Measurements from ENCODE around the gene DHRS4L2.
"Not testable (repeated sequence)": the region's sequence is repeated elsewhere in the genome, so short reads cannot be mapped to it uniquely, and the experiment has no call there.

Gene DHRS4L2

DNA sequence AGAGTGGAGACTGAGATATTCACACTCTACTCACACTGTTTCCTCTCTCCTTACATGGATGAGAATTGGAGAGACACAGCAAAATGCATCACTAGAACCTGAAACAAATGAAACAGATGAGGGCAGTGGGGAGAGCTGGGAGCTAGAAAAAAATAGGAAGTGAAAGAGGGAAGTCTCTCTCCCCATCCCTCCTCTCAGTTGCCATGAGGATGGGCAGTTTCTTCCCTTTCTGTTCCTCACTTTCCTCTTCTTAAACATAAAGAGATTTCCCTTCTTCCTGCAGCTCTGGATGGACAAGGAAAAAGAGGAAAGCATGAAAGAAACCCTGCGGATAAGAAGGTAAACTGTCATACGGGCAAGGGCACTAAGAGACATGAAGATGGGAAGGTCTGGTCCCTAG lies 60.3 kb downstream of the DHRS4L2 start:
- H3K9me3 Mint-ChIP-seq; H3K36me3 Mint-ChIP-seq (ENCODE audit: low read depth); DNase-seq (ENCODE audit: low spot score); H3K27ac Mint-ChIP-seq; H3K4me3 Mint-ChIP-seq: not testable (repeated sequence)
- peaks cover 17% of the 10 kb centered on the region for H3K4me1 Mint-ChIP-seq (ENCODE audit: low read depth)
- H3K27me3 Mint-ChIP-seq (ENCODE audit: low read depth), result peaks cover 40% of the 10 kb centered on the region

DNA sequence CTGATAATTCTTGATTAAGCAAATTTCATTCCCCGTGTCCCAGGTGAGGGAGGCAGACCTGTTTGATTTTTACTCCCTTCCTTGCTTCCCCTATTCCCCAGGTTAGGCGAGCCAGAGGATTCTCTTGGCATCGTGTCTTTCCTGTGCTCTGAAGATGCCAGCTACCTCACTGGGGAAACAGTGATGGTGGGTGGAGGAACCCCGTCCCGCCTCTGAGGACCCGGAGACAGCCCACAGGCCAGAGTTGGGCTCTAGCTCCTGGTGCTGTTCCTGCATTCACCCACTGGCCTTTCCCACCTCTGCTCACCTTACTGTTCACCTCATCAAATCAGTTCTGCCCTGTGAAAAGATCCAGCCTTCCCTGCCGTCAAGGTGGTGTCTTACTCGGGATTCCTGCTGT lies 62.0 kb downstream of the DHRS4L2 start:
- H3K4me3 Mint-ChIP-seq, result peak overlapping the region; percentile 78
- not testable (repeated sequence) for H3K36me3 Mint-ChIP-seq (ENCODE audit: low read depth); H3K9me3 Mint-ChIP-seq; DNase-seq (ENCODE audit: low spot score); H3K27ac Mint-ChIP-seq
- peaks cover 17% of the 10 kb centered on the region for H3K4me1 Mint-ChIP-seq (ENCODE audit: low read depth)
- peaks cover 34% of the 10 kb centered on the region for H3K27me3 Mint-ChIP-seq (ENCODE audit: low read depth)

DNA sequence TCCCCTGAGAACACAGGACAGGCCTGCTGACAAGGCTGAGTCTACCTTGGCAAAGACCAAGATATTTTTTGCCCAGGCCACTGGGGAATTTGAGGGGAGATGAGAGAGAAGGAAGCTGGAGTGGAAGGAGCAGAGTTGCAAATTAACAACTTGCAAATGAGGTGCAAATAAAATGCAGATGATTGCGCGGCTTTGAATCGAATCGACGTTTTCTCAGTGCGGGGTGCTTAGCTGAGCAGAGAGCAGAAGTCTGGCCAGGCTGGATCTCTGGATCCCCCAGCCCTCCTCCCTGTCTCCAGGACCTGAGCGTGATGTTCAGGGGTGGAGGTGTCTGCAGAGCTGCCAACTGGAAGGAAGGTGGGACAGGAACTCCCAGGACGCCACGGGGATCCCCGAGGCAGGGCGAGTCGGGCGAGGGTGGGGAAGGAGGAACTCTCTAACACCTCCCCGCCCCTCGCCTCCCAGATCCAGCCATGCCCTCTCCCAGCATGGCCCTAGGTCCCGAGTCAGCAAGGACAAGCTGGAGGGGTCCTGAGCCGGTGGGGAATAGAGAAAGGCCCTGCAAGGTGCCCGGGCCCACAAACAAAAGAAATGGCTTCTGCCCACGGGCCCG lies 62.6 kb downstream of the DHRS4L2 start:
- no peak for DNase-seq (ENCODE audit: low spot score)
- H3K4me1 Mint-ChIP-seq (ENCODE audit: low read depth), result peaks cover 17% of the 10 kb centered on the region
- H3K9me3 Mint-ChIP-seq, result no peaks in the 10 kb centered on the region
- H3K36me3 Mint-ChIP-seq (ENCODE audit: low read depth), result no peaks in the 10 kb centered on the region
- peak overlapping the region; percentile 78 for H3K4me3 Mint-ChIP-seq
- peaks cover 33% of the 10 kb centered on the region for H3K27me3 Mint-ChIP-seq (ENCODE audit: low read depth)
- no peak overlapping the region for H3K27ac Mint-ChIP-seq

DNA sequence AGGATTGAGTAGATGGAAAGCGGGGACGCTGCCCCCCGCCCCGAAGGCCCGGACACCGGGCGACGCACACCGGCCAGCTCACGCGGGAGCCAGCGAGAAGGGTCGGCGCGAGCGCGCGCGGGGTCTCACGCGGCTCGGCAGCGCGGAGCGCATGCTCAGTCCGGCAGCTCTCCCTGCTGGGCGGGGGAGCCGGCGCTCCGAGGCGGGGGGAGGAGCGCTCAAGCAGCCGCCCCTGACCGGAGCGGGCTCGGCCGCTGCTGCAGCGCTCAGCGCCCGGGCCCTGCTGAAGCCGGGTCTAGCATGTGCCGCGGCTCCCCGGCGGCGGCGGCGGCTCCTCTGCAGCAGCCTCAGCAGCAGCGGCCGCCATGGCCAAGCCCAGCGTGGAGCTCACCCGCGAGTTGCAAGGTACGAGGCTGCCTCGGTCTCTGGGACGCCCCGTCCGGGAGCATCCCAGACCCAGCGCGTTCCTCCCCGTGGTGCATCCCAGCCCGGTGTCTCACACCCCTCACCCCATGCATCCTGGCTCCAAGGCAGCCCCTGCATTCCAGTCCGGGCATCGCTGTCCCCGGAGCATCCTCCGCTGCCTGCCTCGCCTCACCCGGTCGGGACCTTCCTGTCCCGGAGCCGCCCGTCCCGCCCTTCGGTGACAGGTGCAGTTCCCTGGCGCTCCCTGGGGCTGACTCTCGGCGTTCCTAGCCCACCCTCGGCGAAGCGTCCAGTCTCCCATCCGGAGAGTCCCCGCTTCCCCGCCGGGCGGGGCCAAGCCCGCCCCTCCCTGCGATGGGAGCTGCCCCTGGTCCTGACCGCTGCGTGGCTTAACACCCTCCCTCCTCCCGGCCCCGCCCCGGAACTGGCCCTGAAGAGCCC lies 63.3 kb downstream of the DHRS4L2 start, which contains the start of gene CARMIL3:
Gene CARMIL3, plus strand, starts transcription at position 221 of the 867 bp plus-strand sequence. Its CDS starts 145 bp downstream, at position 366.
- peak within 1 kb of the TSS; percentile 78 for H3K4me3 Mint-ChIP-seq
- peak; percentile 63 for DNase-seq (ENCODE audit: low spot score)
- H3K27ac Mint-ChIP-seq, result no peak within 1 kb of the TSS
- peaks cover 31% of the 10 kb centered on the region for H3K27me3 Mint-ChIP-seq (ENCODE audit: low read depth)
- H3K9me3 Mint-ChIP-seq, result no peaks in the 10 kb centered on the region
- H3K4me1 Mint-ChIP-seq (ENCODE audit: low read depth), result peaks cover 17% of the 10 kb centered on the region
- no peaks in the 10 kb centered on the region for H3K36me3 Mint-ChIP-seq (ENCODE audit: low read depth)

DNA sequence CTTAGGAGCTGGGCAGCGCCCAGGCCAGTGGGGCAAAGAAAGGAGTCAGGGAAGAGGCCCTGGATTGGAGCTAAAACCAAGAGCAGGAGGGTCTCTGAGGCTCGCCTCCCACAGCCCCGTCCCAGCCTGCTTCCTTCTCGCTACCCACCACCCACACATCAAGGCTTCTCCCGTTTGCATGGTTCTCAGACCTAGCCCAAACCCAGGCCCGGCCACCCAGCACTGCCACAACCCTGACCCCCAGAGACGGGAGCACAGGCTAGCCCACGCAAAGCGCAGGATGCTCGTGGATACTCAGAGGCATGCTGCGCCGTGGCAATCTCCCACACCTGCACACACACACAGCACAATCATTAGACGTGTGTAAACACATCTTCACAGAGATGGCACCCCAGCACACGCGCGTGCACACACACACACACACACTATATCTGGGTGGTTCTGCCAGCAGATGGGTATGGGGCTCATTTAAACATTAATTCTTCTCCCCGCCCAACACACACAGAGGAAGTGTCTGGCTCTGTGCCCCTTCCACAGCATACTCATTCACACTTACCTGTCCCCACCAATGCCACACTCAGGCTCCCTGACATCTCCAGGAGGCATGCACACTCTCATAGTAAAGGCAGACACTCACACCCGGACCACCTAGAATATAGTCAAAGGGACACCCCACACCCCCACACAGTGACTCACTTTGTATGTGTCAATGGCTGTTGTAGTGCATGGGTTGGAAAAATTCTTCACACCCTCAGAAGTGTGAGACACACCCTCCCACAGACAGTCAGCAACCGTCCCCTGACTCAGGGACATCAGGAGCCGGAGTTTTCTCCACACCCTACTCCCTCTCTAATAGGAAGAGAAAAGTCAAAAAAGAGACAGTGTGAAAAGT lies 64.2 kb downstream of the DHRS4L2 start:
- Mint-ChIP-seq H3K4me1 (ENCODE audit: low read depth) (peaks cover 17% of the 10 kb centered on the region), H3K27ac (no peak overlapping the region), H3K9me3 (no peaks in the 10 kb centered on the region)

DNA sequence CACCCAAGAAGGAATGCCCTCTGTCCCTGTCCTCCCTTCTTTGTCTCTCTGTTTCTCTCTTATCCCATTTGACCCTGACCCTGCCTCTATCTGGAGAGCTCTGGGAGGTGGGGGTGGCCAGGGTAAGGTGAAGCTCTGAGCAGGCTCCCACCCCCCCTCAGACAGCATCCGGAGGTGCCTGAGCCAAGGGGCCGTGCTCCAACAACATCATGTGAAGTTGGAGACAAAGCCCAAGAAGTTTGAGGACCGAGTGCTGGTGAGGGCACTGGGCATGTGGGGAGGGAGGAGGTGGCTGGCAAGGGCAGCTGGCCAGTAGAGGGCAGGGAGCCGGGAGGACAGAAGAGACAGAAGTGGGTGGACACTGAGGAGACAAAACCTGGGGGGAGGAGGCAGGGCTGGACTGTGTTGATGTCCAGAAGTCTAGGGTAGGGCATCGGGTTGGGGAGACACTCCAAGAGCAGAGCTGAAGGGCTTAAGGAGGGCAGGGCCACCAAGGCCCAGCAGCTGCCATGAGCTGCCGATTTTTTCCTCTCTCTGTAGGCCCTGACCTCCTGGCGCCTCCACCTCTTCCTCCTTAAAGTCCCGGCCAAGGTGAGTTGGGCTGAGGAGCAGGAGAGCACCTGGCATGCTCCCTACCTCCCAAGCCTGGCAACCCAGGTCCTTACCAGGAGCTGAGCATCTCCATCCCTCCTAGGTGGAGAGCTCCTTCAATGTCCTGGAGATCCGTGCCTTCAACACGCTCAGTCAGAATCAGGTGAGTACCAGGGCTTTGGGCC lies 65.0 kb downstream of the DHRS4L2 start:
- peaks cover 23% of the 10 kb centered on the region for H3K27me3 Mint-ChIP-seq (ENCODE audit: low read depth)
- H3K4me3 Mint-ChIP-seq, result peak overlapping the region; percentile 61
- peaks cover 15% of the 10 kb centered on the region for H3K4me1 Mint-ChIP-seq (ENCODE audit: low read depth)
- peak overlapping the region; percentile 17 for H3K27ac Mint-ChIP-seq
- DNase-seq (ENCODE audit: low spot score), result no peak
- no peaks in the 10 kb centered on the region for H3K9me3 Mint-ChIP-seq
- no peaks in the 10 kb centered on the region for H3K36me3 Mint-ChIP-seq (ENCODE audit: low read depth)

More for the DNA sequence above, 64.2 kb downstream of the DHRS4L2 start:
- DNase-seq (ENCODE audit: low spot score), result peak; percentile 72
- Mint-ChIP-seq H3K4me3 (peak overlapping the region; percentile 61), H3K27me3 (ENCODE audit: low read depth) (peaks cover 29% of the 10 kb centered on the region), H3K36me3 (ENCODE audit: low read depth) (no peaks in the 10 kb centered on the region)

DNA sequence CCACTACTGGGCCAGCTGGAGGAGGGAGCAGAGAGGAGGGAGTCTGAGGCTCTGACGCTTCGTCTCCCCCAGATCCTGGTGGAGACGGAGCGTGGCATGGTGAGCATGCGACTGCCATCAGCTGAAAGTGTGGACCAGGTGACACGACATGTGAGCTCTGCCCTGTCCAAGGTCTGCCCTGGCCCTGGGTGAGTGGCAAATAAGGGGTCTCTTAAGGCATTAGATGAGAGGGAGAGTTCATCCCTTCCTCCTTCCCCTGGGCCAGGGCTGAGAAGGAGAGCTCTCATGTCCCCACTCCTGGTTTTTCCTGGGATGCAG lies 65.6 kb downstream of the DHRS4L2 start:
- Mint-ChIP-seq H3K27me3 (ENCODE audit: low read depth) (peaks cover 20% of the 10 kb centered on the region), H3K4me3 (no peak overlapping the region), H3K27ac (no peak overlapping the region), H3K36me3 (ENCODE audit: low read depth) (no peaks in the 10 kb centered on the region), H3K9me3 (no peaks in the 10 kb centered on the region), H3K4me1 (ENCODE audit: low read depth) (peaks cover 15% of the 10 kb centered on the region)
- DNase-seq (ENCODE audit: low spot score), result no peak

DNA sequence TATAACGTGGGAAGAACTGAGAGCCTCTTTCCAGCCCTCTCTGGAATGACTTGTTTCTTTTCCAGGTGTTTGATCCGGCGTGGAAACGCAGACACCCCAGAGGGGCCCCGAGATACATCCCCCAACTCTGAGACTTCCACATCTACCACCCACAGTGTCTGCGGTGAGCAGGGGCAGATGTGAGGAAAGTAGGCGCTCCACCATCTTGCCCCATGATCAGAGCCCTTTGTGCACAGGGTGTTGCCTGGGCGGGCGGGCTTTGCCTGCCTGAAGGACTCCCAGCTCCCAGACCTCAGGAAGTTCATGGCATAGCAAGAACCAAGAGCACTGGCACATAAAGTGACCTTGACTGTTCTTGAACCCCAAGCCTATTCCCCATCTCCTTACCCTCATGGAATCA lies 65.9 kb downstream of the DHRS4L2 start:
- H3K27ac Mint-ChIP-seq, result peak overlapping the region; percentile 18
- no peak overlapping the region for H3K4me3 Mint-ChIP-seq
- peaks cover 20% of the 10 kb centered on the region for H3K27me3 Mint-ChIP-seq (ENCODE audit: low read depth)

More for the DNA sequence above, 65.9 kb downstream of the DHRS4L2 start:
- no peak for DNase-seq (ENCODE audit: low spot score)
- Mint-ChIP-seq H3K9me3 (no peaks in the 10 kb centered on the region), H3K4me1 (ENCODE audit: low read depth) (peaks cover 15% of the 10 kb centered on the region), H3K36me3 (ENCODE audit: low read depth) (no peaks in the 10 kb centered on the region)

Measured in T-helper 2 cell treated with Interferon-gamma antibody and Interleukin-4, amounts not matched to agents 5 μg/mL and 100 μg/mL, for 36 hours (primary cell).